ENCODE measurements around the gene NPLOC4.

The NPLOC4 gene

GRCh38 chr17:81583589-81584342 is 53.1 kb downstream of the NPLOC4 start:
- no peak for DNase-seq

GRCh38 chr17:81582749-81583148 is 54.2 kb downstream of the NPLOC4 start:
- no peak for DNase-seq

- DNase-seq = no peak
Measured at GRCh38 chr17:81582341-81582740, 54.6 kb downstream of the NPLOC4 start.

- no peak for DNase-seq
Measured at GRCh38 chr17:81581758-81582157, 55.2 kb downstream of the NPLOC4 start.

GRCh38 chr17:81580481-81580880 is 56.4 kb downstream of the NPLOC4 start:
- DNase-seq = no peak

GRCh38 chr17:81579821-81580321 is 57.0 kb downstream of the NPLOC4 start:
- DNase-seq = no peak

- no peak for DNase-seq
Measured at GRCh38 chr17:81579298-81579697, 57.6 kb downstream of the NPLOC4 start.

GRCh38 chr17:81578561-81579225 is 58.2 kb downstream of the NPLOC4 start:
- no peak for DNase-seq

- no peak for DNase-seq
Measured at GRCh38 chr17:81578038-81578441, 58.9 kb downstream of the NPLOC4 start.

GRCh38 chr17:81577278-81578000 is 59.5 kb downstream of the NPLOC4 start:
- no peak for DNase-seq

GRCh38 chr17:81576621-81577277 is 60.2 kb downstream of the NPLOC4 start:
- DNase-seq = no peak

GRCh38 chr17:81575836-81576235 is 61.1 kb downstream of the NPLOC4 start:
- no peak for DNase-seq

GRCh38 chr17:81574643-81574956 is 62.3 kb downstream of the NPLOC4 start:
- DNase-seq = no peak

- no peak for DNase-seq
Measured at GRCh38 chr17:81573794-81574642, 62.9 kb downstream of the NPLOC4 start.

- no peak for DNase-seq
Measured at GRCh38 chr17:81572563-81573168, 64.2 kb downstream of the NPLOC4 start.

- DNase-seq = no peak
Measured at GRCh38 chr17:81570964-81571363, 65.9 kb downstream of the NPLOC4 start.

GRCh38 chr17:81569986-81570514 is 66.9 kb downstream of the NPLOC4 start:
- no peak for DNase-seq

- DNase-seq = no peak
Measured at GRCh38 chr17:81568416-81568815, 68.5 kb downstream of the NPLOC4 start.

GRCh38 chr17:81567191-81567590 is 69.7 kb downstream of the NPLOC4 start:
- no peak for DNase-seq

GRCh38 chr17:81566461-81567126 is 70.3 kb downstream of the NPLOC4 start:
- no peak for DNase-seq

- no peak for DNase-seq
Measured at GRCh38 chr17:81565231-81565630, 71.7 kb downstream of the NPLOC4 start.

Data from activated CD4-positive, alpha-beta T cell treated with anti-CD3 and anti-CD28 coated beads for 4 hours (primary cell).